ENCODE measurements around the gene DCTN1. TPM values are rescaled to one million over a fixed set of nuclear protein-coding genes. Genes with fewer than 3 reads are reported as not detected.

Gene DCTN1
- total and polyA plus RNA-seq, 2 donors (not counting 3 experiments of a cell fraction or from before 2014, with no cell fraction given): 130 to 170 TPM

- H3K9me3 ChIP-seq (replicated peaks; ENCODE audit: control insufficient read depth, insufficient read depth, low read length): no peaks in the 10 kb centered on the region
- FAIRE-seq (no peak), DNase-seq (ENCODE audit: low read depth, low spot score) (no peak)
- no peak overlapping the region for H3K27ac ChIP-seq (ENCODE audit: insufficient read depth, low read depth, low read length)
- H3K4me1 ChIP-seq (ENCODE audit: control insufficient read depth, extremely low read depth, insufficient read depth, low read length): no peaks in the 10 kb centered on the region
- H3K9me1 ChIP-seq (replicated peaks; ENCODE audit: control insufficient read depth, extremely low read depth, insufficient read depth, low read length): no peaks in the 10 kb centered on the region
- POLR2A ChIA-PET: no interaction called here
- TF ChIP-seq MAX (IDR thresholded peaks at IDR 0.05; ENCODE audit: insufficient read depth, insufficient read length) (no peak), GATA2 (IDR thresholded peaks at IDR 0.05; ENCODE audit: insufficient read depth, insufficient read length, low read depth, low read length) (no peak), CTCF (IDR thresholded peaks at IDR 0.05; ENCODE audit: extremely low read depth in 1 of 2, insufficient read depth in 1 of 2, low read depth in 1 of 2, low read length in 2 of 2) (no peak), EZH2 (IDR thresholded peaks at IDR 0.05; ENCODE audit: borderline replicate concordance, low read depth, low read length, severe bottlenecking) (no peak), JUN (IDR thresholded peaks at IDR 0.05; ENCODE audit: borderline replicate concordance, insufficient read depth, insufficient read length, low read depth) (no peak), FOS (IDR thresholded peaks at IDR 0.05; ENCODE audit: borderline replicate concordance, insufficient read depth, low read length) (no peak), POLR2AphosphoS5 (IDR thresholded peaks at IDR 0.05; ENCODE audit: insufficient read depth, low read depth, low read length) (no peak), MYC (IDR thresholded peaks at IDR 0.05; ENCODE audit: low read depth, low read length) (no peak), POLR2A (IDR thresholded peaks at IDR 0.05; ENCODE audit: low read depth, low read length) (no peak)
- no peaks in the 10 kb centered on the region for H4K20me1 ChIP-seq (replicated peaks; ENCODE audit: control insufficient read depth, extremely low read depth, insufficient read depth, low read length)
- no peak overlapping the region for H3K4me3 ChIP-seq (replicated peaks in 1 of 3; ENCODE audit: insufficient read depth in 1 of 3, low read depth in 1 of 3, low read length in 3 of 3)
- intact Hi-C loops (cut with micrococcal nuclease) (no loop called here), dilution Hi-C loops (cut with MboI; ENCODE audit: extremely low pct_ligation_motif_present, low sequenced_read_pairs) (no loop called here)
- no peaks in the 10 kb centered on the region for H3K36me3 ChIP-seq (ENCODE audit: control insufficient read depth in 2 of 2, extremely low read depth in 1 of 2, insufficient read depth in 2 of 2, low read length in 2 of 2)
- H3K4me2 ChIP-seq (ENCODE audit: insufficient read depth, low read length): no peak overlapping the region
- H2AFZ ChIP-seq (ENCODE audit: low read depth, low read length): no peak overlapping the region
- CTCF ChIA-PET: interaction anchor here (0.6 to 6.9 kb wide), 3 partner anchors 11 to 96 kb away, joined by 3 to 53 read pairs (median 4); no protein-coding TSS in a partner anchor
- H3K79me2 ChIP-seq (ENCODE audit: control insufficient read depth, insufficient read depth, low read length): no peaks in the 10 kb centered on the region
- no peak overlapping the region for H3K9ac ChIP-seq (replicated peaks; ENCODE audit: extremely low read depth, insufficient read depth, low read length)
- BruUV-seq (replicated peaks): no TSS peak
- H3K27me3 ChIP-seq (ENCODE audit: control insufficient read depth in 2 of 2, insufficient read depth in 2 of 2, low read length in 2 of 2): peaks cover 13 to 15% of the 10 kb centered on the region in 2 experiments
Measured at GRCh38 chr2:74345272-74345943, 34.7 kb downstream of the DCTN1 start.
